HCT116 (cell line): ENCODE results near the gene GNGT1.

Experiments
- CBX3 ChIP-seq: IDR thresholded peaks from 2 replicates; pipeline ENCODE4 v1.6.1; 2012; ENCODE audit warnings: low read depth
- EZH2 ChIP-seq: fragments of 200-600 bp; sonication (generic); IDR thresholded peaks from 2 replicates; pipeline ENCODE4 v1.6.1; 2017; ENCODE audit warnings: antibody characterized with exemption, mixed run types
- YY1 ChIP-seq: IDR thresholded peaks from 2 replicates; pipeline ENCODE4 v1.6.1; 2011; ENCODE audit warnings: low read length, low read depth, moderate library complexity, mild to moderate bottlenecking; ENCODE audit not compliant: insufficient replicate concordance; ENCODE audit errors: extremely low read depth
- TF ChIP-seq, protein P1 (sequence below), 3 experiments: fragments of 200-600 bp in 1 of 3; sonication (generic) in 1 of 3; IDR thresholded peaks in 2 of 3; conservative IDR thresholded peaks in 1 of 3; 2 replicates each; pipeline ENCODE4 v1.5.1; 2012 to 2017; ENCODE audit warnings: low read depth in 2 of 3, low read length in 2 of 3, antibody characterized with exemption in 1 of 3, borderline replicate concordance in 1 of 3, control low read depth in 1 of 3, mild to moderate bottlenecking in 1 of 3, mixed read lengths in 1 of 3, mixed run types in 1 of 3, moderate library complexity in 1 of 3; ENCODE audit not compliant: insufficient read depth in 1 of 3

DNA sequence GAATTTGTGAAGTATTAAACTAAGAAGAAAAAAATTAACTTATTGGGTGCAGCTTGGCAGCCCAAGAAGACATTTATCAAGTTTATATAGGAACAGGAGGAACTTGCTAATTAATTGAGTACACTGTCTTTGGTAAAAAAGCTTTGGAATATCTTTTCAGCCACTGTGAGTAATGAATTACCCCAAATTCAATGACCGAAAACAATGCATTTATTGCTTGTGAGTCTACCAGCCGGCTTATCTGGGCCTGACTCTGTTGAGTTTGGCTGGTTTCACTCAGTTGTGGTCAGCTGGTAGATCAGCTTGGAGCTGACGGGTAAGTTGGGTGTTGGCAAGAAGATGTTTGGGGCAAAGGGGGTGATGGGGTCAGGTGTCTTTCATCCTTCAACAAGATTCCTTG, 26.8 kb downstream of the GNGT1 start:
- TF ChIP-seq, protein P1, sequence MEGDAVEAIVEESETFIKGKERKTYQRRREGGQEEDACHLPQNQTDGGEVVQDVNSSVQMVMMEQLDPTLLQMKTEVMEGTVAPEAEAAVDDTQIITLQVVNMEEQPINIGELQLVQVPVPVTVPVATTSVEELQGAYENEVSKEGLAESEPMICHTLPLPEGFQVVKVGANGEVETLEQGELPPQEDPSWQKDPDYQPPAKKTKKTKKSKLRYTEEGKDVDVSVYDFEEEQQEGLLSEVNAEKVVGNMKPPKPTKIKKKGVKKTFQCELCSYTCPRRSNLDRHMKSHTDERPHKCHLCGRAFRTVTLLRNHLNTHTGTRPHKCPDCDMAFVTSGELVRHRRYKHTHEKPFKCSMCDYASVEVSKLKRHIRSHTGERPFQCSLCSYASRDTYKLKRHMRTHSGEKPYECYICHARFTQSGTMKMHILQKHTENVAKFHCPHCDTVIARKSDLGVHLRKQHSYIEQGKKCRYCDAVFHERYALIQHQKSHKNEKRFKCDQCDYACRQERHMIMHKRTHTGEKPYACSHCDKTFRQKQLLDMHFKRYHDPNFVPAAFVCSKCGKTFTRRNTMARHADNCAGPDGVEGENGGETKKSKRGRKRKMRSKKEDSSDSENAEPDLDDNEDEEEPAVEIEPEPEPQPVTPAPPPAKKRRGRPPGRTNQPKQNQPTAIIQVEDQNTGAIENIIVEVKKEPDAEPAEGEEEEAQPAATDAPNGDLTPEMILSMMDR (IDR thresholded peaks at IDR 0.05 in 2 of 3, conservative IDR thresholded peaks at IDR 0.05 in 1 of 3; ENCODE audit: borderline replicate concordance in 1 of 3, insufficient read depth in 1 of 3, low read depth in 2 of 3, low read length in 2 of 3), result no peak
- no peak for TF ChIP-seq EZH2
- TF ChIP-seq YY1, result no peak
- no peak for TF ChIP-seq CBX3
